Lower leg skin (tissue), 4 donors: ENCODE results near the gene APOL6. TPM values are rescaled to one million over a fixed set of nuclear protein-coding genes. Genes with fewer than 3 reads are reported as not detected.

Experiments
- DNase-seq, 2 donors: peaks; one replicate each; pipeline ENCODE4 v3.0.0-alpha.2; 2019; ENCODE audit warnings: low spot score in 2 of 2
- H3K4me3 ChIP-seq: fragments of 200-600 bp; sonication (generic); 2 replicates; pipeline ENCODE4 v1.5.1; 2017; ENCODE audit warnings: mild to moderate bottlenecking, low read depth; ENCODE audit not compliant: poor library complexity, severe bottlenecking
- POLR2A ChIP-seq, 2 donors: fragments of 450-650 bp; IDR thresholded peaks; one replicate each; pipeline ENCODE4 v1.6.1; 2016 to 2017; ENCODE audit warnings: antibody characterized with exemption in 2 of 2, mild to moderate bottlenecking in 1 of 2, moderate library complexity in 1 of 2
- WGBS, 2 donors: methylation state at CpG; one replicate each; pipeline ENCODE4 v1.1.5; 2018; 5-methylcytosine and 5-hydroxymethylcytosine counted together
- intact Hi-C: fragments of 100-400 bp; cut with DNase I; formaldehyde crosslinking; loops from one replicate; pipeline ENCODE4 v1.15.0; 2023; ENCODE audit warnings: low total_unique reads
- total RNA-seq, 4 donors: library from RNA; depleted of rRNA; stranded (reverse); fragments of >200 nt; gene quantifications; one replicate each; pipeline ENCODE4 v1.1.0, GENCODE V29; 2016
- TF ChIP-seq, protein P1 (sequence below), 3 donors: fragments of 450-650 bp; IDR thresholded peaks; one replicate each; pipeline ENCODE4 v1.5.1; 2016; ENCODE audit warnings: antibody characterized with exemption in 3 of 3, mild to moderate bottlenecking in 3 of 3, moderate library complexity in 2 of 3

APOL6 gene
- total RNA-seq, 4 donors from 2014 or later: 3.0 to 3.9 (median 3.8) TPM

DNA sequence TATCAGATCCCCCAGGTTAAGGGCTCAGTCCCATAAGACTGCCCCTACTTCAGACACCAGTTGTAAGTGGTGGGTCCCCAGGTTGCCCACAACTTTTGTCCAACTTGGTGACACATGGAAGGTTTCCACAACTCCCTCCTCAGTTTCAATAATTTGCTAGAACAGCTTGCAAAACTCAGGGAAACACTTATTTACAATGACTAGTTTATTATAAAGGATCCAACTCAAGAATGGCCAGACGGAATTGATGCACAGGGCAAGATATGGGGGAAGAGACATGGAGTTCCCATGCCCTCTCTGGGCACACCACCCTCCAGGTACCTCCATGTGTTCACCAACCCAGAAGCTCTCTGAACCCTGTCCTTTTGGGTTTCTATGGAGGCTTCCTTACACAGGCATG, 5.6 kb downstream of the APOL6 start:
- DNase-seq: peak in 1 of 2 donors; percentile 25
- no peak overlapping the region for H3K4me3 ChIP-seq
- TF ChIP-seq, protein P1, sequence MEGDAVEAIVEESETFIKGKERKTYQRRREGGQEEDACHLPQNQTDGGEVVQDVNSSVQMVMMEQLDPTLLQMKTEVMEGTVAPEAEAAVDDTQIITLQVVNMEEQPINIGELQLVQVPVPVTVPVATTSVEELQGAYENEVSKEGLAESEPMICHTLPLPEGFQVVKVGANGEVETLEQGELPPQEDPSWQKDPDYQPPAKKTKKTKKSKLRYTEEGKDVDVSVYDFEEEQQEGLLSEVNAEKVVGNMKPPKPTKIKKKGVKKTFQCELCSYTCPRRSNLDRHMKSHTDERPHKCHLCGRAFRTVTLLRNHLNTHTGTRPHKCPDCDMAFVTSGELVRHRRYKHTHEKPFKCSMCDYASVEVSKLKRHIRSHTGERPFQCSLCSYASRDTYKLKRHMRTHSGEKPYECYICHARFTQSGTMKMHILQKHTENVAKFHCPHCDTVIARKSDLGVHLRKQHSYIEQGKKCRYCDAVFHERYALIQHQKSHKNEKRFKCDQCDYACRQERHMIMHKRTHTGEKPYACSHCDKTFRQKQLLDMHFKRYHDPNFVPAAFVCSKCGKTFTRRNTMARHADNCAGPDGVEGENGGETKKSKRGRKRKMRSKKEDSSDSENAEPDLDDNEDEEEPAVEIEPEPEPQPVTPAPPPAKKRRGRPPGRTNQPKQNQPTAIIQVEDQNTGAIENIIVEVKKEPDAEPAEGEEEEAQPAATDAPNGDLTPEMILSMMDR (IDR thresholded peaks at IDR 0.05): no peak
- TF ChIP-seq POLR2A (IDR thresholded peaks at IDR 0.05): no peak
- 83 to 94% methylated on average over 1 of the region's 1 CpG for WGBS, 2 donors
- intact Hi-C loops: no loop called here

DNA sequence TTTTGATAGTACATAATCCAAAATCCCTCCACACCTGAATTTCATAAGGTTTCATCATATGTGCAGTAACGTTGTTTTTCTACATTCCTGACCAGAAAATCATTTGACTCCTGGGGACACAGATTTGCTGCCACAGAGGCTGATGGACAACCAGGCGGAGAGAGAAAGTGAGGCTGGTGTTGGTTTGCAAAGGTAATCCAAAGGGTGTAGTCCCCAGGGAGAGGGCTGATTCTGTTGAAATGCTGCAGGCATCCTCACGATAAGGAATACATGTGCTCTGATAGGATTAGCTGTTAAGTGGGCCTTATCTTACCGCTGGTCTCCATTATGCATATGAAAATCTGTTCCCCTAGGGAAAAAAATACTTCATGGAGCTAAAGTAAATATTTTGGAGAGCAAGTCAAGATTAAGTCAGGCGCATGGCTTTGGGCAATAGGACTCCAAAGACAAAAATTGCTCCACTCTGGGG, 8.1 kb downstream of the APOL6 start:
- no peak for DNase-seq
- H3K4me3 ChIP-seq: no peak overlapping the region
- no peak for TF ChIP-seq POLR2A (IDR thresholded peaks at IDR 0.05)
- TF ChIP-seq, protein P1 (IDR thresholded peaks at IDR 0.05): no peak
- 86 to 88% methylated on average over 5 of the region's 5 CpGs for WGBS, 2 donors
- intact Hi-C loops: no loop called here

DNA sequence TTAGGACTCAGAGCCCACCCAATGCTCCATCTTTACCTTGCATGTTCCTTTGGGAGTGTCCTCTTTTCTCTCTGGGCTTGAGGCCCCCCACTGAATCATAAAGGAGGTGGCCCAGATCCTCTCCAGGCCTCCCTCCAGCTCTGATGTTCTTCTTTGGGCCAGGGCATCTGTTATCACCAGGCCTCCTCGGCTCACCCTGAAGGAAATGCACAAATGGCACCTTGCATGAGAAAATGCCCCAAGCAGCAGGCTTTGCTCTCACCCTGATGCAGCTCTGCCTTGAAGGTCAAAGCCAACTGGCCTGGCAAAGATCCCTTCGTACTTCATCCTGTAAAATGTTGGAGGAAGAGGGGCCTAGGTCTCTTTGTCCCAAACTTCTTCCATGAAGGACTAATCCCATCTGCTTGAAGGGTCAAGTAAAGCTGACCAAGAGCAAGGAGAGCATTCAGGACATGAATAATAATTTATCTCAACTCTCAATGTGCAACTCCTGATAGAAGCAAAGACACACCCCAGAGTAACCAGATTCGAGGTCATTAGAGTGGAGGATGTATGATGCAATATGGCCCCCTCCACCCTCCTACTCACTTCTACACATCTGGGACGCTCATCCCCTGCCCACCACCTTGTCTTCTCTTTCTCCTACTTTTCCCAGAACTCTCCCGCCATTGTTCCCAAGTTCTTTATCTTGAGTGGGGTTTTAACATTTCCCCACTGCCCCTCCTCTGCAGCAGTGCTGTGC, 9.5 kb downstream of the APOL6 start:
- TF ChIP-seq, protein P1 (IDR thresholded peaks at IDR 0.05): no peak
- no peak for TF ChIP-seq POLR2A (IDR thresholded peaks at IDR 0.05)
- DNase-seq: peak in 1 of 2 donors; percentile 77
- intact Hi-C loops: no loop called here
- WGBS, 2 donors: 75 to 77% methylated on average over 5 of the region's 5 CpGs
- no peak overlapping the region for H3K4me3 ChIP-seq

DNA sequence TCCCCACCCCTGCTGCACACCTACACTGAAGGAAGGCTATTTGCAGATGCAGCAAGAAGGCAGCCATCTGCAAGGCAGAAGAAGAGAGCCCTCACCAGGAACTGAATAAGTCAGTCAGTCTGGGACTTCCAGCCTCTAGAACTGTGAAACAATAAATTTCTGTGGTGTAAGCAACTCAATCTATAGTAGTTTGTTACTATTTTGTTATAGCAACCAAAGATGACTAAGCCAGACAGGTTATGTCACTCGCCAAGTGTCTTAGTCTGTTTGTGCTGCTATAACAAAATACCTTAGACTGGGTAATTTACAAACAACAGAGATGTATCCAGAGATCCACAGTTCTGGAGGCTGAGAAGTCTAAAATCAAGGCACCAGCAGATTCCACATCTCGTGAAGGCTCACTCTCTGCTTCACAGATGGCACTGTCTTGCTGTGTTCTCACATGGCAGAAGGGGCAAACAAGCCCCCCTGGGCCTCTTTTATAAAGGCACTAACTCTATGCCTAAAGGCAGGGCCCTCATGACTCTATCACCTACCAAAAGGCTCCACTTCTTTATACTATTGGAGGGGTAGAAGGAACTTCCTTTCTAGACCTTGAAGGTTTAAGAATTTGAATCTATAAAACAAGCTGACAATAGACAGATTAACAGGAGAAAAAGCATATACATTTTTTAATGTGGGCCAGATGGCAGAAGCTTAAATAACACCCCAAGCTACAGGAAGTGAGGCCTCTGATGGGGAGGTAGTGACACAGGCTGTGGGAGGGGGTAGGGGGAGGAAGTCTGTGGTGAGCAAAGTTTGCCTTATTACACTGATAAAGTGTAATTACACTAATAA, 12.3 kb downstream of the APOL6 start:
- no peak for DNase-seq
- intact Hi-C loops: no loop called here
- WGBS, 2 donors: 77 to 89% methylated on average over 2 of the region's 2 CpGs
- TF ChIP-seq POLR2A (IDR thresholded peaks at IDR 0.05): no peak
- TF ChIP-seq, protein P1 (IDR thresholded peaks at IDR 0.05): no peak
- no peak overlapping the region for H3K4me3 ChIP-seq

DNA sequence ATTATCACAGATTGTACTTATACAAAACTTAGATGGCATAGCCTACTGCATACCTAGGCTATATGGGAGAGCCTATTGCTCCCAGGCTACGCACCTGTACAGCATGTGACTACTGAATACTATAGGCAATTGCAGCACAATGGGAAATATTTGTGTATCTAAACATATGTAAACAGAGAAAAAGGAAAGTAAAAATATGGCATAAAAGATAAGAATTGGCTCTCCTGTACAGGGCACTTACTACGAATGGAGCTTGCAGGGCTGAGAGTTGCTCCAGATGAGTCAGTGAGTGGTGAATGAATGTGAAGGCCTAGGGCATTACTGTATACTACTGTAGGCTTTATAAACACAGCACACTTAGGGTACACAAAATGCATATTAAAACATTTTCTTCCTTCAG, 13.2 kb downstream of the APOL6 start:
- no peak for DNase-seq
- intact Hi-C loops: no loop called here
- no peak for TF ChIP-seq POLR2A (IDR thresholded peaks at IDR 0.05)
- TF ChIP-seq, protein P1 (IDR thresholded peaks at IDR 0.05): no peak
- no peak overlapping the region for H3K4me3 ChIP-seq
- WGBS, 2 donors: 78 to 90% methylated on average over 2 of the region's 2 CpGs
